IPS-20b (cell line): ENCODE data around the gene TMEM74B.

ENCODE experiments used
- H3K27ac ChIP-seq: one replicate; pipeline ENCODE4 v1.5.1; 2013; ENCODE audit warnings: low read length
- H3K27me3 ChIP-seq: 2 replicates; pipeline ENCODE4 v1.6.1; 2013; ENCODE audit warnings: mild to moderate bottlenecking, low read length, inconsistent platforms; ENCODE audit not compliant: insufficient read depth
- H3K36me3 ChIP-seq: 2 replicates; pipeline ENCODE4 v1.6.1; 2013; ENCODE audit warnings: low read depth, mild to moderate bottlenecking, inconsistent platforms, low read length, moderate library complexity; ENCODE audit not compliant: insufficient read depth
- H3K4me1 ChIP-seq: 2 replicates; pipeline ENCODE4 v1.6.1; 2013; ENCODE audit warnings: mild to moderate bottlenecking, control low read depth, inconsistent platforms, low read length, moderate library complexity; ENCODE audit not compliant: insufficient read depth
- H3K4me3 ChIP-seq: 2 replicates; pipeline ENCODE4 v1.5.1; 2013; ENCODE audit warnings: mild to moderate bottlenecking, low read length, inconsistent platforms
- H3K9ac ChIP-seq: 2 replicates; pipeline ENCODE4 v1.6.1; 2013; ENCODE audit warnings: low read depth, mild to moderate bottlenecking, inconsistent platforms, low read length, moderate library complexity
- H3K9me3 ChIP-seq: 2 replicates; pipeline ENCODE4 v1.6.1; 2013; ENCODE audit warnings: mild to moderate bottlenecking, low read depth, low read length, inconsistent platforms; ENCODE audit not compliant: insufficient read depth

The TMEM74B gene

GRCh38 chr20:1214838-1215261 lies 30.1 kb upstream of the TMEM74B start:
- no peak overlapping the region for H3K27ac ChIP-seq
- no peak overlapping the region for H3K4me3 ChIP-seq
- no peaks in the 10 kb centered on the region for H3K36me3 ChIP-seq

GRCh38 chr20:1212607-1213396 lies 28.0 kb upstream of the TMEM74B start:
- H3K4me3 ChIP-seq = no peak overlapping the region; the same call in 1 of the 2 replicates
- no peaks in the 10 kb centered on the region for H3K9me3 ChIP-seq
- no peaks in the 10 kb centered on the region for H3K36me3 ChIP-seq
- H3K9ac ChIP-seq = peak overlapping the region; percentile 10; the same call in 1 of the 2 replicates
- peaks cover 7% of the 10 kb centered on the region; the same call in 1 of the 2 replicates for H3K4me1 ChIP-seq
- peaks cover 25% of the 10 kb centered on the region for H3K27me3 ChIP-seq
- no peak overlapping the region for H3K27ac ChIP-seq

More at GRCh38 chr20:1214838-1215261, 30.1 kb upstream of the TMEM74B start:
- H3K9ac ChIP-seq = no peak overlapping the region
- peaks cover 19% of the 10 kb centered on the region for H3K27me3 ChIP-seq
- H3K9me3 ChIP-seq = no peaks in the 10 kb centered on the region
- peaks cover 7% of the 10 kb centered on the region; the same call in 1 of the 2 replicates for H3K4me1 ChIP-seq

GRCh38 chr20:1212023-1212422 lies 27.2 kb upstream of the TMEM74B start:
- no peak overlapping the region for H3K27ac ChIP-seq
- H3K9me3 ChIP-seq = no peaks in the 10 kb centered on the region
- H3K27me3 ChIP-seq = peaks cover 25% of the 10 kb centered on the region
- H3K9ac ChIP-seq = peak overlapping the region; percentile 10; the same call in 1 of the 2 replicates
- no peak overlapping the region for H3K4me3 ChIP-seq
- H3K36me3 ChIP-seq = no peaks in the 10 kb centered on the region
- peaks cover 7% of the 10 kb centered on the region; the same call in 1 of the 2 replicates for H3K4me1 ChIP-seq

GRCh38 chr20:1210501-1210900 lies 25.7 kb upstream of the TMEM74B start:
- no peak overlapping the region for H3K27ac ChIP-seq
- no peak overlapping the region for H3K4me3 ChIP-seq
- no peaks in the 10 kb centered on the region for H3K9me3 ChIP-seq
- peaks cover 25% of the 10 kb centered on the region for H3K27me3 ChIP-seq
- H3K4me1 ChIP-seq = peaks cover 7% of the 10 kb centered on the region; the same call in 1 of the 2 replicates
- no peaks in the 10 kb centered on the region for H3K36me3 ChIP-seq
- no peak overlapping the region for H3K9ac ChIP-seq

GRCh38 chr20:1209447-1210387 lies 24.9 kb upstream of the TMEM74B start:
- H3K9me3 ChIP-seq = no peaks in the 10 kb centered on the region
- no peak overlapping the region for H3K27ac ChIP-seq
- peaks cover 7% of the 10 kb centered on the region; the same call in 1 of the 2 replicates for H3K4me1 ChIP-seq
- no peak overlapping the region for H3K4me3 ChIP-seq
- H3K36me3 ChIP-seq = no peaks in the 10 kb centered on the region
- peaks cover 25% of the 10 kb centered on the region for H3K27me3 ChIP-seq
- no peak overlapping the region for H3K9ac ChIP-seq

- Histone ChIP-seq H3K9ac (no peak overlapping the region), H3K36me3 (no peaks in the 10 kb centered on the region), H3K4me1 (peaks cover 4% of the 10 kb centered on the region; the same call in 1 of the 2 replicates), H3K27me3 (peaks cover 16% of the 10 kb centered on the region), H3K4me3 (no peak overlapping the region), H3K9me3 (no peaks in the 10 kb centered on the region), H3K27ac (no peak overlapping the region)
These were observed 22.6 kb upstream of the TMEM74B start for GRCh38 chr20:1207293-1207878.

GRCh38 chr20:1206366-1207148 lies 21.8 kb upstream of the TMEM74B start:
- Histone ChIP-seq H3K27me3 (peaks cover 8% of the 10 kb centered on the region; the same call in 1 of the 2 replicates), H3K27ac (no peak overlapping the region)

GRCh38 chr20:1205802-1206201 lies 21.0 kb upstream of the TMEM74B start:
- no peaks in the 10 kb centered on the region; the same call in 1 of the 2 replicates for H3K4me1 ChIP-seq
- no peaks in the 10 kb centered on the region for H3K9me3 ChIP-seq
- H3K4me3 ChIP-seq = no peak overlapping the region
- peaks cover 8% of the 10 kb centered on the region; the same call in 1 of the 2 replicates for H3K27me3 ChIP-seq
- no peak overlapping the region for H3K27ac ChIP-seq
- H3K36me3 ChIP-seq = no peaks in the 10 kb centered on the region
- no peak overlapping the region for H3K9ac ChIP-seq

More at GRCh38 chr20:1206366-1207148, 21.8 kb upstream of the TMEM74B start:
- H3K36me3 ChIP-seq = no peaks in the 10 kb centered on the region
- H3K4me3 ChIP-seq = no peak overlapping the region
- H3K9ac ChIP-seq = no peak overlapping the region
- H3K9me3 ChIP-seq = no peaks in the 10 kb centered on the region
- no peaks in the 10 kb centered on the region; the same call in 1 of the 2 replicates for H3K4me1 ChIP-seq

GRCh38 chr20:1204576-1204975 lies 19.8 kb upstream of the TMEM74B start:
- Histone ChIP-seq H3K9me3 (no peaks in the 10 kb centered on the region), H3K36me3 (no peaks in the 10 kb centered on the region), H3K4me3 (no peak overlapping the region), H3K9ac (no peak overlapping the region), H3K27me3 (peaks cover 4% of the 10 kb centered on the region; the same call in 1 of the 2 replicates), H3K4me1 (no peaks in the 10 kb centered on the region; the same call in 1 of the 2 replicates), H3K27ac (no peak overlapping the region)

GRCh38 chr20:1204113-1204512 lies 19.3 kb upstream of the TMEM74B start:
- Histone ChIP-seq H3K27me3 (0 out of 2 replicates have a peak, but pooled peaks cover 1% of the 10 kb centered on the region), H3K4me1 (no peaks in the 10 kb centered on the region; the same call in 1 of the 2 replicates), H3K36me3 (no peaks in the 10 kb centered on the region), H3K27ac (no peak overlapping the region), H3K9me3 (no peaks in the 10 kb centered on the region), H3K4me3 (no peak overlapping the region), H3K9ac (no peak overlapping the region)
